Activated CD4-positive, alpha-beta T cell treated with anti-CD3 and anti-CD28 coated beads, Interleukin-2, Interleukin-6, amounts not matched to agents 100 ng/mL and 50 ng/mL, durations not matched to agents 16 hours and 8 hours (primary cell): ENCODE measurements around the gene UNC13D.

Source experiments
- DNase-seq: peaks from one replicate; pipeline ENCODE4 v3.0.0-alpha.2; 2020

UNC13D gene

DNA sequence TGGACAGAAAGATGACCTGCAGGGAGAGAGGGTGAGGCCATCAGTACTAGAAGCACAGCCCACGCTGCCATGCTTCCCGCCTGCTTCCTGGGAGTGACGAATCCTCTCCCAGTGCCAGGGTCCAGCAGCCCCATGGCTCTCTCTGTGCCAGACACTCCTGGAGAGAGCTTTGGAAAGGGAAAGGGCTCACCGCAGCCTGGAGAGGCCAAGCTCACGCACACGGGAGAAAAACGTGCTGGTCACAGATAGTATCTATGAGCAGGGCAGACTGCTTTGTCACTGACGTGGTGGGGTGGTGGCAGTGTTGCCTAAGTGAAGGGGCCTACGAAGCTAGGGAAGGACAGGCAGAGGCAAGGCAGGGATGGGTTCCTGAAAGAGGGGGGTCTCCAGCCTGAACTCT, 5.5 kb upstream of the UNC13D start:
- no peak for DNase-seq

- no peak for DNase-seq
These were observed 5.1 kb upstream of the UNC13D start for GRCh38 chr17:75849279-75849646.

GRCh38 chr17:75848523-75849278, 4.5 kb upstream of the UNC13D start:
- peak; percentile 83 for DNase-seq

- DNase-seq: no peak
These were observed 3.7 kb upstream of the UNC13D start for GRCh38 chr17:75847614-75848522.

DNA sequence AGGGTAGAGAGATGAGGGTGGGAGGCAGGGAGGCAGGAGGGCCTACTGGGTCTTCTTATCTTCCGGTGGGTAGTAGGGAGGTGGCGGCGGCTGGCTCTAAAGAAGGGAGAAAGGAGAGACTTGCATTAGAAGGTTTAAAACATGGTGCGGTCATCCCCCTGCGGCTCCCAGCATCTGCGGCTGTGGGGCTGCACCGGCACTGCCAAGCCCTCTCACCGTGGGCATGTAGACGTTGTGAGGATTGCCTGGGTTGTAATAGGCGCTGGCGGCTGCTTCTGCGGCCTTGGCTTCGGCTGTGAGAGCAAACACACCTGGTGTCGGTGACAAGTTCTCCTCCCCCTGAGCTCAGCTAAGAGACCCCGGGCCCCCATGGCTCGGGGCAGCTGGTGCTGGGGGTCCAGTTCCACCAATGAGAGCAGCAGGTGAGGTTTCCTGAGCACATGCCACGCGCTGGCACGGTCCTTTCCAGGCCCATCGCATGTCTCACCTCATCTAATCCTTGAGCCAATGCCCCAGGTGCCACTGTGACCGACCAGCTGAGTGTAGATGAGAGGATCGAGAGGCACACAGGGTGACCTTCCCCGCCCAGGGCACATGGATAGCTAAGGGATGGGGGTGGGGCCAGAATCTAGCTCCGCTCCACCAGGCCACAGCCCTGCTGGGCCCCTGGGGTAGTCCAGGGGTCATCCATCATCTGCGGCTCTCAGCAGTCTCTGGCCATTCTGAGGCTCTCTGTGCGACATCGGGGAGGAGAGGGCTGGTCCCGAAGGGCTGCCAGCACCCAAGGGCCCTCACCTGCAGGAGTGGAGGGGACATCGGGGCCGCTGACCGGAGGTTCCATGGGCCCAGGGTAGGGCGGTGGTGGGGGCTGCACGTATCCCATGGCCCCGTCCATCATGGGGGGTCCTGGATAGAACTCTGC, 2.7 kb upstream of the UNC13D start:
- DNase-seq: no peak

- no peak for DNase-seq
These were observed 1.9 kb upstream of the UNC13D start for GRCh38 chr17:75845933-75846691.

GRCh38 chr17:75845058-75845711, 981 bp upstream of the UNC13D start:
- peak; percentile 82 for DNase-seq

GRCh38 chr17:75844530-75845057, 390 bp upstream of the UNC13D start:
- no peak for DNase-seq

DNA sequence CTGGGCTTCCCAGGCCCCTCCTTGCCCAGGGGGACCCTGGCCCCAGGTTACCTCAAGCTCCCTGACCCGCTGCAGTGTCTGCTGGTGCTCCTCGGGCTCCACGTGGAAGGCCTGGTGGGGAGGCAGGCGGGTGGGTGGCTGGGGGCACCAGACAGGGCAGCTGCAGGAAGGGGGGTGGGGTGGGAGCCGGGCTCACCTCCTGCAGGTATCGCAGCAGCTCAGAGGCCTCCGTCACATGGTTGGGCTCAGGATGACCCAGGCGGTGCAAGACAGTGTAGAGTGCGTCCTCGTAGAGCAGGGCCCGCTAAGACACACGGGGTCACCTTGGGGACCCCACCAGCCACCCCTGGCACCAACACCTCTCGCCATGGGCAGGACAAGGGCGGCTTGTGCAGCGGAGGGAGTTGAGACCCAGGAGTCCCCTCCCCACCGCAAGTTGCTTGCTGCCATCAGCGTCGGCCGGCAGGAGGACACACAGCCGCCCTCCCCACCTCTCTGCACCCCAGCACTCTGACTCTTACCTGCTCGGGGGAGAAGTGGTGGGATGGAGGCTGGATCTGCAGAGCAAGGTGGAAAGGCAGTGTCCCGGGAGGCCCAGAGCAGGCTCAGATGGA, 1.1 kb downstream of the UNC13D start:
- peak; percentile 49 for DNase-seq

DNA sequence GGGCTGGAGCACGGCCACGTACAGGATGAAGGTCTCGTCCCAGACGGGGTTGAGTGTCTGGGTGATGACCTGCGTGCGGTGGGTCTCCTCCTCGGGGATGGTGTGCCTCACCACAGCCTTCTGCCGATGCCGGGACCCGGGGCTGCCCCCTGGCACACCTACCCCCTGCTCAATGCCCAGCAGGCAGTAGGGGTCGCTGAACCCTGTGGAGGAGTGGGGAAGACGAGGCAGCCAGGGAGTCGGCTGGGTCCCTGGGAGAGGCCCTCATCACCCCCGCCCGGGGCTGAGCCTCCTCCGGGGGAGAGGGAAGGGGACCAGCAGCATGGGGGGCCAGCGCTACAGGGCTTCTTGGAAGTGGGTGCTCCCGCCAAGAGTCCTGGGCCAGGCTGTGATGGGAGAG, 1.8 kb downstream of the UNC13D start:
- DNase-seq: no peak

- no peak for DNase-seq
These were observed 3.4 kb downstream of the UNC13D start for GRCh38 chr17:75840799-75841164.

- no peak for DNase-seq
These were observed 4.0 kb downstream of the UNC13D start for GRCh38 chr17:75839942-75840798.

DNA sequence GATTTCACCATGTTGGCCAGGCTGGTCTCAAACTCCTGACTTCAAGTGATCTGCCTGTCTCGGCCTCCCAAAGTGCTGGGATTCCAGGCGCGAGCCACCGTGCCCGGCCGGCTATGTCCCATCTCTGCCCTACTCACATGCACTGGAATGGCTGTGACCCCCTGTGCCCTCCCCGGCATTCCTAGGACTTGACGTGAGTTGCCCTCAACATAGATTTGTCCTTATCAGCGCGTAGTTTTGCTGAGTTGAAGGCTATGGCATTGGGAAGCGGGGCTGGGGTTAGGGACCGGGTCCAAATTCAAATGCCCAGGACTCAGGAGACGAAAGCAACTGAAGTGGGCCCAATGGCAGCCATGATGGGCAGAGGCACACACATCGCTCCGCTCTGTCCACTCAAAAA, 5.8 kb downstream of the UNC13D start:
- DNase-seq: no peak

GRCh38 chr17:75837899-75838298, 6.3 kb downstream of the UNC13D start:
- no peak for DNase-seq

DNA sequence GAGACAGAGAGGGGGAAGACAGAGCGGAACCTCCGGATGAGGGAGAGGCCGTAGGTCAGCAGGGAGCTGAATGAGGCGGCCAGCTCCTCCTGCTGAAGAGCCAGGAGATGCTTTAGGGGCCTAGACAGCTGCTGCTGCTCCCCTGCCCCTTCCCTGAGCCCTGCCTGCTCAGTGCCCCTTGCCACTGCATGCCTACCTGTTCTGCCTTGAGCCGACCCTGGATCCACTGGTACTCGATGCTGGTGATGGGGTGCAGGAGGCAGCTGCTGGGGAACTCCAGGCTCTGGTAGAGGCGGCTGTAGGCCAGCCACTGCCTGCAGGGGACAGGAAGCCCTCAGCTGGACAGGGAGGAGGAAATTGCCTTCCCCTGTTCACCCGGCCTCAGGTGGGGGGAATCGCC, 7.6 kb downstream of the UNC13D start:
- no peak for DNase-seq

GRCh38 chr17:75835654-75835987, 8.6 kb downstream of the UNC13D start:
- DNase-seq: no peak

GRCh38 chr17:75834928-75835653, 9.1 kb downstream of the UNC13D start:
- no peak for DNase-seq

DNA sequence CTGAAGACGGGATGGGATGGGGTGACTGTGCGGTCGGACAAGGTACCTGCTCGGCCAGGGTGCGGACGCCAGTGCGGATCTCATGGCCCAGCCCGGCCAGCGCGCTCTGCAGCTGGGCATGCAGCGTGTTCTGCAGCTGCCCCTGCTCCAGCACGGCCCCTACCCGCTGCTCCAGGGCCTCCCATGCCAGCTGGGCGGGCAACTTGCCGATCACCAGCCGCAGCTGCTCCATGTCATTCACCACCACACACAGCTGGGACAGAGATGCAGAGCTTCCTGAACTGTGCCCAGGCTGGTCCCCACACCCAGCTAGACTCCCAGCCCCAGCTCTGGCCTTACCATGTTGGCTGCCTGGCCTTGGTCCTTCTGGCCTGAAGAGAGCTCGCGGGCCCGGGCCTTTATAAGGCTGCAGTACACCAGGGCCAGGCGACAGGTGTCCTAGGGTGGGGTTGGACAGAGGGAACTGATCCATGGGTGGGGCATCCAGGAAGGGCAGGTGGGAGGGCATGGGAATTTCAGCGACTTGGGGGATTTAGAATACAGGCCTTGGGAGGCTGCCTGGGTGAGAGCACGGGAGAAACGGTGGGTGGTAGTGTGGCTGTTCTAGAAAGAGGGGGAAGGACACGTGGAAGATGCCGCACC, 9.8 kb downstream of the UNC13D start:
- DNase-seq: no peak
